BLaER1 treated with 17β-estradiol and CSF1 and Interleukin-3, amounts not matched to agents 10 nM and 100 nM (cell line): ENCODE measurements around the gene NAXE.
A peak's percentile ranks its signal among the peaks of the same experiment; 100 is the strongest.

Experiments
- H3K27ac ChIP-seq, 11 experiments: shearing (Covaris generic); formaldehyde crosslinking; 2 replicates each; pipeline ENCODE4 v1.8.1; 2022
- H3K27me3 ChIP-seq, 11 experiments: shearing (Covaris generic); formaldehyde crosslinking; 2 replicates each; pipeline ENCODE4 v1.8.1; 2022
- H3K36me3 ChIP-seq, 11 experiments: shearing (Covaris generic); formaldehyde crosslinking; 2 replicates each; pipeline ENCODE4 v1.8.1; 2022
- H3K4me1 ChIP-seq, 10 experiments: shearing (Covaris generic); formaldehyde crosslinking; 2 replicates each; pipeline ENCODE4 v1.8.1; 2022
- H3K4me2 ChIP-seq, 11 experiments: shearing (Covaris generic); formaldehyde crosslinking; 2 replicates each; pipeline ENCODE4 v1.8.1; 2022
- H3K4me3 ChIP-seq, 10 experiments: shearing (Covaris generic); formaldehyde crosslinking; 2 replicates each; pipeline ENCODE4 v1.8.1; 2022
- H3K9ac ChIP-seq, 11 experiments: shearing (Covaris generic); formaldehyde crosslinking; 2 replicates each; pipeline ENCODE4 v1.8.1; 2022
- H3K9me3 ChIP-seq, 11 experiments: shearing (Covaris generic); formaldehyde crosslinking; replicated peaks in 1 of 11; 2 replicates each; pipeline ENCODE4 v1.8.1; 2022
- H4K20me1 ChIP-seq, 11 experiments: shearing (Covaris generic); formaldehyde crosslinking; 2 replicates each; pipeline ENCODE4 v1.8.1; 2022
- Cebpa-rat ChIP-seq, 11 experiments: shearing (Covaris generic); IDR thresholded peaks; 2 replicates each; pipeline ENCODE4 v1.8.1; 2022

Gene NAXE

GRCh38 chr1:156643778-156644092 lies 52.2 kb downstream of the NAXE start:
- Histone ChIP-seq H3K27me3 (peaks cover 81 to 100% (median 99%) of the 10 kb centered on the region in 11 experiments), H3K9me3 (no peaks in the 10 kb centered on the region), H3K4me3 (no peak overlapping the region), H3K4me1 (peaks cover 16 to 36% (median 33%) of the 10 kb centered on the region in 10 experiments), H4K20me1 (peaks cover 0 to 55% (median 14%) of the 10 kb centered on the region in 11 experiments; a peak in 12 of 22 replicates), H3K9ac (no peak overlapping the region), H3K27ac (peak overlapping the region in 2 of 11 experiments; percentile 2 to 22; a peak in 2 of 22 replicates), H3K4me2 (peak overlapping the region; percentile 51 to 91 (median 77)), H3K36me3 (no peaks in the 10 kb centered on the region)
- TF ChIP-seq Cebpa-rat (IDR thresholded peaks at IDR 0.05), result no peak
